Osteocyte (in vitro differentiated cells): ENCODE results near the gene PYGL. TPM values are rescaled to one million over a fixed set of nuclear protein-coding genes. Genes with fewer than 3 reads are reported as not detected.

Experiments used
- DNase-seq: peaks from one replicate; pipeline ENCODE4 v3.0.0; 2021; ENCODE audit warnings: mixed read lengths; ENCODE audit not compliant: unreplicated experiment; ENCODE audit errors: extremely low spot score
- H3K27ac Mint-ChIP-seq: one replicate; pipeline ENCODE4 v1.8.0; 2021; ENCODE audit warnings: mild to moderate bottlenecking, mixed read lengths; ENCODE audit not compliant: unreplicated experiment
- H3K27me3 Mint-ChIP-seq: one replicate; pipeline ENCODE4 v1.8.0; 2021; ENCODE audit warnings: mixed read lengths; ENCODE audit not compliant: unreplicated experiment
- H3K36me3 Mint-ChIP-seq: one replicate; pipeline ENCODE4 v1.8.0; 2021; ENCODE audit warnings: mixed read lengths; ENCODE audit not compliant: unreplicated experiment
- H3K4me1 Mint-ChIP-seq: one replicate; pipeline ENCODE4 v1.8.0; 2021; ENCODE audit warnings: mixed read lengths; ENCODE audit not compliant: unreplicated experiment
- H3K4me3 Mint-ChIP-seq: one replicate; pipeline ENCODE4 v1.8.0; 2021; ENCODE audit warnings: mild to moderate bottlenecking, moderate library complexity, mixed read lengths; ENCODE audit not compliant: unreplicated experiment
- H3K9me3 Mint-ChIP-seq: one replicate; pipeline ENCODE4 v1.8.0; 2021; ENCODE audit warnings: mixed read lengths; ENCODE audit not compliant: unreplicated experiment
- total RNA-seq: library from RNA; stranded (reverse); gene quantifications from 2 replicates; pipeline ENCODE4 v1.2.1, GENCODE V29; 2021
- TF ChIP-seq, protein P1 (sequence below): fragments of 200-600 bp; sonication (generic); IDR thresholded peaks from 2 replicates; pipeline ENCODE4 v1.5.0; 2021; ENCODE audit warnings: antibody characterized with exemption, mild to moderate bottlenecking, moderate library complexity

The PYGL gene
- total RNA-seq, 1 donor from 2014 or later: 37.3 TPM

GRCh38 chr14:50937800-50938199 is 6.5 kb downstream of the PYGL start:
- Mint-ChIP-seq H3K4me1 (peaks cover 13% of the 10 kb centered on the region), H3K4me3 (no peak overlapping the region), H3K36me3 (peaks cover 19% of the 10 kb centered on the region), H3K27me3 (no peaks in the 10 kb centered on the region), H3K27ac (no peak overlapping the region), H3K9me3 (no peaks in the 10 kb centered on the region)
- DNase-seq: no peak
- TF ChIP-seq, protein P1, sequence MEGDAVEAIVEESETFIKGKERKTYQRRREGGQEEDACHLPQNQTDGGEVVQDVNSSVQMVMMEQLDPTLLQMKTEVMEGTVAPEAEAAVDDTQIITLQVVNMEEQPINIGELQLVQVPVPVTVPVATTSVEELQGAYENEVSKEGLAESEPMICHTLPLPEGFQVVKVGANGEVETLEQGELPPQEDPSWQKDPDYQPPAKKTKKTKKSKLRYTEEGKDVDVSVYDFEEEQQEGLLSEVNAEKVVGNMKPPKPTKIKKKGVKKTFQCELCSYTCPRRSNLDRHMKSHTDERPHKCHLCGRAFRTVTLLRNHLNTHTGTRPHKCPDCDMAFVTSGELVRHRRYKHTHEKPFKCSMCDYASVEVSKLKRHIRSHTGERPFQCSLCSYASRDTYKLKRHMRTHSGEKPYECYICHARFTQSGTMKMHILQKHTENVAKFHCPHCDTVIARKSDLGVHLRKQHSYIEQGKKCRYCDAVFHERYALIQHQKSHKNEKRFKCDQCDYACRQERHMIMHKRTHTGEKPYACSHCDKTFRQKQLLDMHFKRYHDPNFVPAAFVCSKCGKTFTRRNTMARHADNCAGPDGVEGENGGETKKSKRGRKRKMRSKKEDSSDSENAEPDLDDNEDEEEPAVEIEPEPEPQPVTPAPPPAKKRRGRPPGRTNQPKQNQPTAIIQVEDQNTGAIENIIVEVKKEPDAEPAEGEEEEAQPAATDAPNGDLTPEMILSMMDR: no peak

DNA sequence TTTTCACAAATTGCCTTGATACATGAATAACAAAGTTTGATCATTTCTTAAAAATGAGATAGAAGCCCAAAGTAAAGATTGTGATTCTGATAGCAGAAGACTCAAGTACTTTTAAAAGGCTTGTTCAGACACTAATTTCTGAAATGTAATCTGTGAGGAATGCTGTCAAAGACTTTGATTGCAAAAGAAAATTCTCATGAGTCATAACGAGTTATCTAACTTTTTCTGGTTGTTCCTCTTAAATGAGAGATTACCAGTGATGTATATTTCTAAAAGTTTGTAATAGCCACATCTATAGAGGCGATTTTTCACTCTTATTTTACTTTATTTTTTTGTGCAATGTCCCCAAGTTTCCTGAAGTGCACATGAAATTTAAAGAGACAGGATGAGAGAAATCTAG is 7.0 kb downstream of the PYGL start:
- H3K4me1 Mint-ChIP-seq: peaks cover 13% of the 10 kb centered on the region
- H3K27ac Mint-ChIP-seq: no peak overlapping the region
- no peak overlapping the region for H3K4me3 Mint-ChIP-seq
- DNase-seq: no peak
- no peaks in the 10 kb centered on the region for H3K9me3 Mint-ChIP-seq
- peaks cover 21% of the 10 kb centered on the region for H3K36me3 Mint-ChIP-seq
- TF ChIP-seq, protein P1: no peak
- H3K27me3 Mint-ChIP-seq: no peaks in the 10 kb centered on the region

DNA sequence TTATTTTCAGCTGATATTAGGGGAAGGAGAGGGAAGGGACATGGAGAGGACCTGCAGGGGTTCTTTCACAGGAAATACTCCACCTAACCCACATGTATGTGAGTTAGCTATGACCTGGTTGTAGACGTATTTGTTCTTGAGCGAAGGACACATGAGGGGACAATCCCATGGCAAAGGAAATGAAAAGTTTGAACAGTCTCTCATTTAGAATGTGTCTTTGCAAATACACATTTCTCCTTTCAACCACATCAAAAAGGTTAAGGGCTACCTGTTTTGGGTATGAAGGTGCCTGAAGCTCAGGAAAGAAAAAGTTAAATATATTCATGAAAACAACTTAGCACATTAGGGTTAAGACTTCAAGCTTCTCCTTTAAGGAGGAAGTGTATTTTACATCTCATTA is 7.4 kb downstream of the PYGL start:
- Mint-ChIP-seq H3K27ac (no peak overlapping the region), H3K4me1 (peaks cover 12% of the 10 kb centered on the region), H3K9me3 (no peaks in the 10 kb centered on the region), H3K27me3 (no peaks in the 10 kb centered on the region), H3K36me3 (peaks cover 23% of the 10 kb centered on the region), H3K4me3 (no peak overlapping the region)
- DNase-seq: no peak
- TF ChIP-seq, protein P1: no peak

DNA sequence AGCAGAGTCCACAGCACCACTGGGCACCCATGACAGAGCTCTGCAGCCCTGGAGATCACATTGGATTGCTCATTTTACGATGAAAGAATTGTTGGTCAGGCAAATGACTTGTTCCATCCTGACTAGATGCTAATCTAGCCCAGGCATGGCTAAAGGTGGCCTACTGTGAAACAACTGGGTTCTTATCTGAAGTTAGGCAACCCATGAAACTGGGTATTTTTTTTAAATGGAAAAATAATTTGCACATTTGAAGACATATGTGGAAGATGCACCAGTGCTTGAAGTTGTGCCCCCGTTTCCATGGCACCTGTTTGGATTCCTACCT is 8.3 kb downstream of the PYGL start:
- H3K4me3 Mint-ChIP-seq: no peak overlapping the region
- no peaks in the 10 kb centered on the region for H3K9me3 Mint-ChIP-seq
- TF ChIP-seq, protein P1: no peak
- peaks cover 30% of the 10 kb centered on the region for H3K36me3 Mint-ChIP-seq
- no peaks in the 10 kb centered on the region for H3K27me3 Mint-ChIP-seq
- no peak for DNase-seq
- H3K4me1 Mint-ChIP-seq: peaks cover 3% of the 10 kb centered on the region
- H3K27ac Mint-ChIP-seq: no peak overlapping the region

DNA sequence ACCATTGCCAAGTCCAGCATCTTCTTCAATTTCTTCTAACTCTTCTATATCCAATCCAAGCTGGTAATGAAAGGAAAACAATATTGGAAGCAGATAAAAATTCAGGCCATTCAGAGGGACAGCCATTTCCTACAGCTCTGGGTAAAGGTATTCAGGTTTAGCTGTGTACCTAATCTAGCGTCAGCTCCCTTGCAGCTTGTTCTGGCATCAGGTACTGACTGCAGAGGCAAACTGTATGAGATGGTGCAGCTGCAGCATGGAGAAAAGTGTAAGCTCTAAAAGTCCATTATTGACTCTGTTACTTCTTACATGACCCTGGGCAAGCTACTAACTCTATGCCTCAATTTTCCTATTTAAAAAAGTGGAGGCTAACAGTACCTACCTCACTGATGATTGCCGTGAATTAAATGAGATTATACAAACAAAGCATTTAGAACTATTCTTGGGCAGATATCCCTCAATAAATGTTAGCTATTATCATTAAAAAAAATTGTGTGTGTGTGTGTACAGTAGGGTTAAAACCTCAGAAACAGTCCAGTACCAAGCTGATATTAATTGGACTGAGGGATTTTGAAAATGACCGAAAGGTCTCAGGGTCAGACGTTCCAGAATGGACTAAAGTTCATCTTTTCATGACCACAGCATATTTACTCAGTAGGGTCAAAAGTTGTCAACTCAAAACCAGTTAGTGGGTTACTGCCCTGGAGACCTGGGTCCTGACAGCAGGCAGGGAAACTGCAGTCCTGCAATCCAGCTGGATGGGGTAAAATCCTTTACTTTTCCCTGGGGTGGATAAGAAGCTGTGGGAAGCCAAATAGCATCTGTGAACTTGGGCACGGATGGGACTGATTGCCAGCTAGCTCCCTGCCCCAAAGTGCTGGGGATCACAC is 8.9 kb downstream of the PYGL start:
- DNase-seq: no peak
- H3K4me3 Mint-ChIP-seq: no peak overlapping the region
- no peak overlapping the region for H3K27ac Mint-ChIP-seq
- peaks cover 36% of the 10 kb centered on the region for H3K36me3 Mint-ChIP-seq
- H3K4me1 Mint-ChIP-seq: no peaks in the 10 kb centered on the region
- H3K27me3 Mint-ChIP-seq: no peaks in the 10 kb centered on the region
- TF ChIP-seq, protein P1: no peak
- H3K9me3 Mint-ChIP-seq: no peaks in the 10 kb centered on the region
